Neutrophil (primary cell): ENCODE data around the gene HS6ST3.

Experiments
- H3K27ac ChIP-seq: fragments of 200-600 bp; sonication (generic); 2 replicates; pipeline ENCODE4 v1.5.1; 2016; ENCODE audit warnings: mild to moderate bottlenecking, moderate library complexity
- H3K27me3 ChIP-seq: fragments of 200-600 bp; sonication (generic); 2 replicates; pipeline ENCODE4 v1.6.0; 2016; ENCODE audit warnings: mild to moderate bottlenecking
- H3K36me3 ChIP-seq: fragments of 200-600 bp; sonication (generic); 2 replicates; pipeline ENCODE4 v1.5.1; 2017
- H3K4me1 ChIP-seq, 2 experiments: fragments of 200-600 bp in 1 of 2; sonication (generic) in 1 of 2; 1 replicate in 1 of 2; 2 replicates in 1 of 2; pipeline versions ENCODE4 v1.5.1 to v1.6.1; 2013 to 2016; ENCODE audit warnings: low read depth in 1 of 2, low read length in 1 of 2, mild to moderate bottlenecking in 1 of 2, moderate library complexity in 1 of 2; ENCODE audit not compliant: control insufficient read depth in 1 of 2, insufficient read depth in 1 of 2
- H3K4me3 ChIP-seq, 2 experiments: fragments of 200-600 bp in 1 of 2; sonication (generic) in 1 of 2; 1 replicate in 1 of 2; 2 replicates in 1 of 2; pipeline ENCODE4 v1.5.1; 2013 to 2016; ENCODE audit warnings: low read depth in 1 of 2, low read length in 1 of 2, mild to moderate bottlenecking in 1 of 2, moderate library complexity in 1 of 2
- H3K9me3 ChIP-seq: fragments of 200-600 bp; sonication (generic); 2 replicates; pipeline ENCODE4 v1.5.1; 2016
- TF ChIP-seq, protein P1 (sequence below): fragments of 200-600 bp; sonication (generic); IDR thresholded peaks from 2 replicates; pipeline ENCODE4 v1.5.1; 2016; ENCODE audit warnings: antibody characterized with exemption

Gene HS6ST3

GRCh38 chr13:96810104-96810503, 720.2 kb downstream of the HS6ST3 start:
- Histone ChIP-seq H3K36me3 (no peaks in the 10 kb centered on the region), H3K27me3 (no peaks in the 10 kb centered on the region), H3K27ac (no peak overlapping the region), H3K9me3 (no peaks in the 10 kb centered on the region), H3K4me1 (no peaks in the 10 kb centered on the region), H3K4me3 (no peak overlapping the region)
- TF ChIP-seq, protein P1, sequence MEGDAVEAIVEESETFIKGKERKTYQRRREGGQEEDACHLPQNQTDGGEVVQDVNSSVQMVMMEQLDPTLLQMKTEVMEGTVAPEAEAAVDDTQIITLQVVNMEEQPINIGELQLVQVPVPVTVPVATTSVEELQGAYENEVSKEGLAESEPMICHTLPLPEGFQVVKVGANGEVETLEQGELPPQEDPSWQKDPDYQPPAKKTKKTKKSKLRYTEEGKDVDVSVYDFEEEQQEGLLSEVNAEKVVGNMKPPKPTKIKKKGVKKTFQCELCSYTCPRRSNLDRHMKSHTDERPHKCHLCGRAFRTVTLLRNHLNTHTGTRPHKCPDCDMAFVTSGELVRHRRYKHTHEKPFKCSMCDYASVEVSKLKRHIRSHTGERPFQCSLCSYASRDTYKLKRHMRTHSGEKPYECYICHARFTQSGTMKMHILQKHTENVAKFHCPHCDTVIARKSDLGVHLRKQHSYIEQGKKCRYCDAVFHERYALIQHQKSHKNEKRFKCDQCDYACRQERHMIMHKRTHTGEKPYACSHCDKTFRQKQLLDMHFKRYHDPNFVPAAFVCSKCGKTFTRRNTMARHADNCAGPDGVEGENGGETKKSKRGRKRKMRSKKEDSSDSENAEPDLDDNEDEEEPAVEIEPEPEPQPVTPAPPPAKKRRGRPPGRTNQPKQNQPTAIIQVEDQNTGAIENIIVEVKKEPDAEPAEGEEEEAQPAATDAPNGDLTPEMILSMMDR: no peak

DNA sequence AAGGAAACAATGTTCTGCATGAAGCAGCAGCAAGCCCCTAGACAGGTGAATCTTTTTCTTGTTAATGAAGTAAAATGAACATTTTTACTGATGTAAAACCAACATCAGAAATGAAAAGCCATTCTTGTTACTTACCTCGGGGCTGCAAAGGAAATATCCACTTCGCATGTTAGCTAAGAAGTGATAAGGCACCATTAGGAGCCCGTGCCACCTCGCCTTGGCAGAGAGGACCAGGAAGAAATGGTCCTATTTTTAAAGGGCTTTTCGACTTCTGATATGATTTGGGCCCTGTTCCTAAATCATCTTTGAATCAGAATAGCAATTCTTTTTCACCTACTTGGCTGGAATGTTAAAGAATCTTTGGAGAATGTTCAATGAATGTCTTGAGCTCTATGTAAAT, 721.1 kb downstream of the HS6ST3 start:
- Histone ChIP-seq H3K27me3 (no peaks in the 10 kb centered on the region), H3K4me3 (no peak overlapping the region), H3K4me1 (no peaks in the 10 kb centered on the region), H3K27ac (no peak overlapping the region), H3K36me3 (no peaks in the 10 kb centered on the region), H3K9me3 (no peaks in the 10 kb centered on the region)
- TF ChIP-seq, protein P1: no peak

GRCh38 chr13:96816261-96816660, 726.4 kb downstream of the HS6ST3 start:
- Histone ChIP-seq H3K4me3 (no peak overlapping the region), H3K36me3 (no peaks in the 10 kb centered on the region), H3K4me1 (no peaks in the 10 kb centered on the region), H3K9me3 (no peaks in the 10 kb centered on the region), H3K27me3 (no peaks in the 10 kb centered on the region), H3K27ac (no peak overlapping the region)
- TF ChIP-seq, protein P1: no peak

GRCh38 chr13:96816874-96817273, 727.0 kb downstream of the HS6ST3 start:
- Histone ChIP-seq H3K27me3 (no peaks in the 10 kb centered on the region), H3K4me1 (no peaks in the 10 kb centered on the region), H3K36me3 (no peaks in the 10 kb centered on the region), H3K9me3 (no peaks in the 10 kb centered on the region), H3K4me3 (no peak overlapping the region), H3K27ac (no peak overlapping the region)
- TF ChIP-seq, protein P1: no peak

DNA sequence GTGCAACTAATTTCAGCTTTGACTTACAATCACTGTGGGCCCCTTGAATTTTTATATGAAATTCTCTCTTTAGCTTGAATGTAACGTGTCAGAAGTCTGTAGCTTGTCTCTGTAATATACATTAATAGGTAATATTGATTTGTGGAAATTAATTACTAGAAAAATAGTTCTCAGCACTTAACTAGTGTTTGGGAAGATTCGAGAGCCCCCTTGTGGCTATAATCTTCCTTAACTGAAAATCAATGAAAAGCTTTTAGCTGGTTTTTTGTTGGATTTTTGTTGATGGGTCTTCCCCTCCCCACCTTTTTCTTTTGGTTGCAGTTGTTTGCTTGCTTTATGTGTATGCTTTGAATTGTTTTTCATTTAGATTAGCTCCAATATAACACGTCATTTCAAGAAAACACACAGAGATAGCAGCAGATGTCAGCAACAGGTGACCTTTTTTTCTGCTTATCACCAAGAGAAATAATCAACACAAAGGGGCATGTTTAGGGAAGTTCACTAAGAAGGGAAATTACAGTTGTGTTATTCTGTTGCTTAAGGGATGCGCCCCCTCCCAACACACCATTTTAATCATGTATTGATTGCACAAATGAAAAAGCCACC, 727.5 kb downstream of the HS6ST3 start:
- no peaks in the 10 kb centered on the region for H3K9me3 ChIP-seq
- no peaks in the 10 kb centered on the region for H3K4me1 ChIP-seq
- H3K27me3 ChIP-seq: no peaks in the 10 kb centered on the region
- no peak overlapping the region for H3K27ac ChIP-seq
- TF ChIP-seq, protein P1: no peak
- H3K4me3 ChIP-seq: no peak overlapping the region
- H3K36me3 ChIP-seq: no peaks in the 10 kb centered on the region
